Measurements from ENCODE around the gene A4GALT.

DNA sequence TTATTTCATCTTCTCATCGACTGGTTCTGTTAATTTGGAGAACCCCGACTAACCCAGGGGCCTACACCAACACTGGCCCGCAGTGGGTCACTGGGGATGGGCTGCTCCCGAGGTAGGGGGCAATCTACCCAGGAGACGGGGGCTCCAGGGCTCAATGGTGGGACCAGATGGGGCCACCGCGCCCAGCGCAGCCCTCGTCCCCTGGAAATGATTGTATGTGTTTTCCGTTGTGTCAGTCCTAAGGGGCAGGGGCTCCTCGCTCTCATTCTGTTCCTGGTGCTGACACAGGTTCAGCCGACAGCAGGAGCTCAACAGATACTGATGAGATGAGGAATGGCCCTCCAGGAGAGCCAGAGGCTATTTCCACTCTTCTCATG lies 20.7 kb downstream of the A4GALT start:
- TF ChIP-seq, protein P1, sequence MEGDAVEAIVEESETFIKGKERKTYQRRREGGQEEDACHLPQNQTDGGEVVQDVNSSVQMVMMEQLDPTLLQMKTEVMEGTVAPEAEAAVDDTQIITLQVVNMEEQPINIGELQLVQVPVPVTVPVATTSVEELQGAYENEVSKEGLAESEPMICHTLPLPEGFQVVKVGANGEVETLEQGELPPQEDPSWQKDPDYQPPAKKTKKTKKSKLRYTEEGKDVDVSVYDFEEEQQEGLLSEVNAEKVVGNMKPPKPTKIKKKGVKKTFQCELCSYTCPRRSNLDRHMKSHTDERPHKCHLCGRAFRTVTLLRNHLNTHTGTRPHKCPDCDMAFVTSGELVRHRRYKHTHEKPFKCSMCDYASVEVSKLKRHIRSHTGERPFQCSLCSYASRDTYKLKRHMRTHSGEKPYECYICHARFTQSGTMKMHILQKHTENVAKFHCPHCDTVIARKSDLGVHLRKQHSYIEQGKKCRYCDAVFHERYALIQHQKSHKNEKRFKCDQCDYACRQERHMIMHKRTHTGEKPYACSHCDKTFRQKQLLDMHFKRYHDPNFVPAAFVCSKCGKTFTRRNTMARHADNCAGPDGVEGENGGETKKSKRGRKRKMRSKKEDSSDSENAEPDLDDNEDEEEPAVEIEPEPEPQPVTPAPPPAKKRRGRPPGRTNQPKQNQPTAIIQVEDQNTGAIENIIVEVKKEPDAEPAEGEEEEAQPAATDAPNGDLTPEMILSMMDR (conservative IDR thresholded peaks at IDR 0.05; ENCODE audit: low read length), result no peak
- TF ChIP-seq EZH2phosphoT487 (IDR thresholded peaks at IDR 0.05; ENCODE audit: borderline replicate concordance, low read depth, low read length), result no peak

Data from OCI-LY7 (cell line).